Nephron (organoid): Measurements from ENCODE around the gene MTX3.

ENCODE experiments used
- H3K27ac Mint-ChIP-seq, 3 experiments: 2 replicates each; pipeline ENCODE4 v1.8.0; 2020; ENCODE audit warnings: mixed read lengths in 3 of 3, mild to moderate bottlenecking in 2 of 3, moderate library complexity in 1 of 3
- H3K27me3 Mint-ChIP-seq: 2 replicates; pipeline ENCODE4 v1.8.0; 2021; ENCODE audit warnings: low read depth, mild to moderate bottlenecking, moderate library complexity, mixed read lengths
- H3K36me3 Mint-ChIP-seq: 2 replicates; pipeline ENCODE4 v1.8.0; 2020; ENCODE audit warnings: low read depth, mixed read lengths
- H3K4me1 Mint-ChIP-seq: 2 replicates; pipeline ENCODE4 v1.8.0; 2020; ENCODE audit warnings: mixed read lengths
- H3K4me3 Mint-ChIP-seq, 3 experiments: 2 replicates each; pipeline ENCODE4 v1.8.0; 2020; ENCODE audit warnings: mild to moderate bottlenecking in 3 of 3, mixed read lengths in 3 of 3, moderate library complexity in 2 of 3
- H3K9me3 Mint-ChIP-seq: 2 replicates; pipeline ENCODE4 v1.8.0; 2020; ENCODE audit warnings: mixed read lengths
- TF ChIP-seq, protein P1 (sequence below), 3 experiments: fragments of 200-600 bp; sonication (generic); IDR thresholded peaks; one replicate each; pipeline ENCODE4 v1.5.0; 2021; ENCODE audit warnings: antibody characterized with exemption in 3 of 3; ENCODE audit not compliant: unreplicated experiment in 3 of 3

MTX3 gene

DNA sequence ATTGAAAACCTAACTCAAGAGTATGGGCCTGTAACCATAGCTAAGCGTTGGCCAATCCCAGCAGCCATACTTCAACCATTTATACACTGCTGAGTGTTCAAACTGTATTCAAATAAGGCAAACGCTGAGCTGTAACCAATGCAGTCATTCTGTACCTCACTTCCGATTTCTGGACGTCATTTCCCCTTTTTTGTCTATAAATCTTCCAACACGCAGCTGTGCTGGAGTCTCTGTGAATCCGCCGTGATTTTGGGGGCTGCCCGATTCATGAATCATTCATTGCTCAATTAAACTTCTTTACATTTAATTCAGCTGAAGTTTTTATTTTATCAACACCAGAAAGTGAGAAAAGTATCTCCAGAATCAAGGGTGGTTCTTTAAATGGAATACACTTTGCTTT lies 31.7 kb downstream of the MTX3 start:
- no peaks in the 10 kb centered on the region for H3K9me3 Mint-ChIP-seq
- H3K27ac Mint-ChIP-seq: no peak overlapping the region
- TF ChIP-seq, protein P1, sequence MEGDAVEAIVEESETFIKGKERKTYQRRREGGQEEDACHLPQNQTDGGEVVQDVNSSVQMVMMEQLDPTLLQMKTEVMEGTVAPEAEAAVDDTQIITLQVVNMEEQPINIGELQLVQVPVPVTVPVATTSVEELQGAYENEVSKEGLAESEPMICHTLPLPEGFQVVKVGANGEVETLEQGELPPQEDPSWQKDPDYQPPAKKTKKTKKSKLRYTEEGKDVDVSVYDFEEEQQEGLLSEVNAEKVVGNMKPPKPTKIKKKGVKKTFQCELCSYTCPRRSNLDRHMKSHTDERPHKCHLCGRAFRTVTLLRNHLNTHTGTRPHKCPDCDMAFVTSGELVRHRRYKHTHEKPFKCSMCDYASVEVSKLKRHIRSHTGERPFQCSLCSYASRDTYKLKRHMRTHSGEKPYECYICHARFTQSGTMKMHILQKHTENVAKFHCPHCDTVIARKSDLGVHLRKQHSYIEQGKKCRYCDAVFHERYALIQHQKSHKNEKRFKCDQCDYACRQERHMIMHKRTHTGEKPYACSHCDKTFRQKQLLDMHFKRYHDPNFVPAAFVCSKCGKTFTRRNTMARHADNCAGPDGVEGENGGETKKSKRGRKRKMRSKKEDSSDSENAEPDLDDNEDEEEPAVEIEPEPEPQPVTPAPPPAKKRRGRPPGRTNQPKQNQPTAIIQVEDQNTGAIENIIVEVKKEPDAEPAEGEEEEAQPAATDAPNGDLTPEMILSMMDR (IDR thresholded peaks at IDR 0.05; ENCODE audit: unreplicated experiment in 3 of 3): no peak
- peaks cover 9% of the 10 kb centered on the region for H3K27me3 Mint-ChIP-seq
- no peaks in the 10 kb centered on the region for H3K36me3 Mint-ChIP-seq
- peaks cover 21% of the 10 kb centered on the region for H3K4me1 Mint-ChIP-seq
- H3K4me3 Mint-ChIP-seq: no peak overlapping the region

DNA sequence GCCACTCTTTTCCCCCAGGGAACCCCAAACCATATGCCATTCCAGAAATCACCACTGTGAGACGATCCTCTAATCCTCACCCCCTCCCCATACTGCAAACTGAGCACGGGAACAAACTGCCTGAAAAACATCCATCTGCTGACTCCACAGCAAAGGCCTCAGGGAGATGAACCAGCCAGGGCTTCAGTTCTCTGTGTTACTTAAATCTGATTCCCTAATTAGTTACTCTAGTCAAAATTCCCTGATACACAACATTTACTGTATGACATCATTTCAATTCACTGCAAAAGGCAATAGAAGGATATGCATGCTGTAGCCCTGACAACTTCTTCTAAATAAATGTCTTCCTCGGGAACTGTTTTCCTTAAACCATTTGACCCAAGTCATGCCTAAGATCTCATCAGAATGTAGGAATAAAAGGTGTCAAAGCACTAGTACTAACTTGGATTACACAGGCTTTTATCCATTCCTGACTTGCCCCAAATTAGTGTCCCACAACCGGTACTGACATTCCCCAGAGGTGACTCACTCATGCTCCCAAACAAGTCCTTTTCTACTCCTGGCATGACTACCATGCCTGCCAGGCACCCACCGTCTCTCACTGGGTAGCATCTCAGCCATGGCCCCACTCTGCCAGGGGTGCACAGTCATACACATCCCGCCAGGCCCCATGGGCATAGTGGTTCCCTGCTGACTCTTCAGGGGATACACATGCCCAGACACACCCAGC lies 35.0 kb downstream of the MTX3 start:
- TF ChIP-seq, protein P1 (IDR thresholded peaks at IDR 0.05; ENCODE audit: unreplicated experiment in 3 of 3): no peak
- Mint-ChIP-seq H3K4me3 (no peak overlapping the region), H3K9me3 (no peaks in the 10 kb centered on the region), H3K27ac (no peak overlapping the region), H3K27me3 (peaks cover 3% of the 10 kb centered on the region), H3K36me3 (no peaks in the 10 kb centered on the region), H3K4me1 (peaks cover 11% of the 10 kb centered on the region)

DNA sequence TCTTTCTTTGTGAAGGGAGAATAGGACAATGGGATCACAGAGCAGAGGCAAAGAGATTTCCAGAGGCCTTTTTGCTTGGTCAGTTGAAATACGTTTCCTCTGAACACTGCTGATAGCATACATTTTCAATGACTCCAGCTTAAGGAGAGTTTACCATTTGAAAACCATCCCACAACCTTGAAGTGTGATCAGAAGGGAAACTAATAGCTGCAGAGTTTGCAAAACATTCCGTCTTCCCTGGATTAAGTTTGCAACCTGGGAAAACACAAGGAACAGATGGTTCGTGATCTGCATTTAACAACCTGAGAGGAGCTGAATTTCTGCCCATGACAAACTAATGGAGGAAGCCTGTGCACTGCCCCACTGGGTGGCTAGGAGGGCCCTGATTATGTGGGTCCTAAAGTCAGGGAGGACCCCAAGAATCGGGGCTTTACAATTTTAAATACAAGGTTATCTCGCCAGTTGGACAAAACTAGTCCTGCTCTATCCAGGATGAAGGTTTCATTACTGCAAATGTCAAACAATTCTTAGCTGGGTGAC lies 35.6 kb downstream of the MTX3 start:
- Mint-ChIP-seq H3K4me3 (no peak overlapping the region), H3K9me3 (no peaks in the 10 kb centered on the region), H3K27ac (no peak overlapping the region), H3K36me3 (no peaks in the 10 kb centered on the region), H3K27me3 (peaks cover 7% of the 10 kb centered on the region), H3K4me1 (peaks cover 7% of the 10 kb centered on the region)
- TF ChIP-seq, protein P1 (IDR thresholded peaks at IDR 0.05; ENCODE audit: unreplicated experiment in 3 of 3): no peak

DNA sequence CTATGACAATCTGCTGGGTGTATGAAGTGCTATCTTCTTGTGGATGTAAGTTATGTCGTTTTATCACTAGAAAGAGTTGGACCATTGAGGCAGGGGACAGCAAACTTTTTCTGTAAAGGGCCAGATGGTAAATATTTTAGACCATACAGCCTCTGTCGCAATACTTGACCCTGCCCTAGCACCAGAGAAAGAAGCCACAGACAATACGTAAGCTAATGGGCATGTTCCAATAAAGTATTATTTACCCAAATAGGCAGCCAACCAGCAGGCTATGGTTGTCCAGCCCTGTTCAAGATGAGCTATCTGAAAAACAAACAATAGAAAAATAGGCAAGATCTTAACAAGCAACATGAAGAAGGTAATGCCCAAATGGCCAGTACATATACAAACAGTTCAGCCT lies 36.4 kb downstream of the MTX3 start:
- Mint-ChIP-seq H3K27ac (no peak overlapping the region), H3K9me3 (no peaks in the 10 kb centered on the region), H3K36me3 (no peaks in the 10 kb centered on the region), H3K4me3 (no peak overlapping the region), H3K4me1 (peaks cover 7% of the 10 kb centered on the region), H3K27me3 (peaks cover 10% of the 10 kb centered on the region)
- TF ChIP-seq, protein P1 (IDR thresholded peaks at IDR 0.05; ENCODE audit: unreplicated experiment in 3 of 3): no peak

DNA sequence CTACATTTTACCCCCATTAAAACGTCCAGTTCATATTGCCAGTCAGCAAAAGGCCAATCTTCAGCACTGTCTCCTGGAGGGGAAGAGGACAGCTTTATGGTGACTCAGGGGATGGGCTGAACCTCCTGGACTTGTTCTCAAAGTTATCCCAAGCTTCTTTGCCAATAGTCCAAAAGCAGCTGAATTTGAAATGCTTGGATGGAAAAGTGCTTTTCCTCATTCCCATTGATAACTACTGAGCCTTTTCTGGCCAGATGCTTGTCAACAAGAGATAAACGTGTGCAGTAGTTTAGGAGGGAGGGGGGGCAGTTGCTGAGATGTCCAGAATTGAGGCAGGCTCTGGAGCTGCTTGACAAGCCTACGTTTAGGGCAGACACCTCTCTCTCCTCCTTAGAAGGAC lies 43.5 kb downstream of the MTX3 start:
- Mint-ChIP-seq H3K9me3 (no peaks in the 10 kb centered on the region), H3K4me1 (no peaks in the 10 kb centered on the region), H3K4me3 (no peak overlapping the region), H3K27ac (no peak overlapping the region), H3K27me3 (peaks cover 12% of the 10 kb centered on the region), H3K36me3 (no peaks in the 10 kb centered on the region)
- TF ChIP-seq, protein P1 (IDR thresholded peaks at IDR 0.05; ENCODE audit: unreplicated experiment in 3 of 3): no peak

DNA sequence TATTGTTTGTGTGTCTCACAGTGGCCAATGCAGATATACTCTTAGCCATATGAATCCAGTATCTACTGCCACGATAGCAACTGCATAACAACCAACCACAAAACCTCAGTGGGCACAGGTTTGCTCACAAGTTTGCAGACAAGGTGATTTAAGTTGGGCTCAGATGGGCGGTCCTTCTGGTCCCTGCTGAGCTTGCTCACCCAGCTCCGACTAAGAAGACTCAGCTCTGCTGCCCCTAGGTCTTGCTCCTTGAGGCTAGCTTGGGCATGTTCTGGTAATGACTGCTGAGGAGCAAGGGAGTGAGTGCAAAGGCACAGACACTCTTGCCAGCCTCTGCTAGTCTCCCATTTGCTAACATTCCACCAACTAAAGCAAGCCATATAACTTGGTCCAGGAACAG lies 52.6 kb downstream of the MTX3 start:
- H3K4me1 Mint-ChIP-seq: no peaks in the 10 kb centered on the region
- TF ChIP-seq, protein P1 (IDR thresholded peaks at IDR 0.05; ENCODE audit: unreplicated experiment in 3 of 3): no peak
- H3K27me3 Mint-ChIP-seq: peaks cover 18% of the 10 kb centered on the region
- H3K9me3 Mint-ChIP-seq: no peaks in the 10 kb centered on the region
- H3K4me3 Mint-ChIP-seq: no peak overlapping the region
- no peaks in the 10 kb centered on the region for H3K36me3 Mint-ChIP-seq
- H3K27ac Mint-ChIP-seq: no peak overlapping the region
